Astrocyte of the spinal cord (primary cell): Measurements from ENCODE around the gene PTPRD.

Source experiments
- DNase-seq: peaks from one replicate; pipeline ENCODE4 v3.0.0; 2011; ENCODE audit warnings: low read depth, low spot score
- H3K4me3 ChIP-seq: 2 replicates; pipeline ENCODE4 v1.5.1; 2011; ENCODE audit warnings: low read depth, mild to moderate bottlenecking, low read length, moderate library complexity
- in situ Hi-C: cut with HindIII; loops from 2 replicates; pipeline ENCODE4 v1.10.0; 2017; ENCODE audit warnings: low sequenced_read_pairs
- TF ChIP-seq, protein P1 (sequence below): IDR thresholded peaks from 2 replicates; pipeline ENCODE4 v1.5.1; 2012; ENCODE audit warnings: low read depth, mild to moderate bottlenecking, low read length, inconsistent platforms

PTPRD gene

GRCh38 chr9:8867148-8867547 lies 1745.7 kb downstream of the PTPRD start:
- in situ Hi-C loops, result no loop called here
- TF ChIP-seq, protein P1, sequence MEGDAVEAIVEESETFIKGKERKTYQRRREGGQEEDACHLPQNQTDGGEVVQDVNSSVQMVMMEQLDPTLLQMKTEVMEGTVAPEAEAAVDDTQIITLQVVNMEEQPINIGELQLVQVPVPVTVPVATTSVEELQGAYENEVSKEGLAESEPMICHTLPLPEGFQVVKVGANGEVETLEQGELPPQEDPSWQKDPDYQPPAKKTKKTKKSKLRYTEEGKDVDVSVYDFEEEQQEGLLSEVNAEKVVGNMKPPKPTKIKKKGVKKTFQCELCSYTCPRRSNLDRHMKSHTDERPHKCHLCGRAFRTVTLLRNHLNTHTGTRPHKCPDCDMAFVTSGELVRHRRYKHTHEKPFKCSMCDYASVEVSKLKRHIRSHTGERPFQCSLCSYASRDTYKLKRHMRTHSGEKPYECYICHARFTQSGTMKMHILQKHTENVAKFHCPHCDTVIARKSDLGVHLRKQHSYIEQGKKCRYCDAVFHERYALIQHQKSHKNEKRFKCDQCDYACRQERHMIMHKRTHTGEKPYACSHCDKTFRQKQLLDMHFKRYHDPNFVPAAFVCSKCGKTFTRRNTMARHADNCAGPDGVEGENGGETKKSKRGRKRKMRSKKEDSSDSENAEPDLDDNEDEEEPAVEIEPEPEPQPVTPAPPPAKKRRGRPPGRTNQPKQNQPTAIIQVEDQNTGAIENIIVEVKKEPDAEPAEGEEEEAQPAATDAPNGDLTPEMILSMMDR, result no peak
- H3K4me3 ChIP-seq, result no peak overlapping the region

GRCh38 chr9:8864545-8864896 lies 1748.3 kb downstream of the PTPRD start:
- H3K4me3 ChIP-seq, result no peak overlapping the region
- TF ChIP-seq, protein P1, result no peak
- in situ Hi-C loops, result no loop called here
- DNase-seq, result no peak

More at GRCh38 chr9:8867148-8867547, 1745.7 kb downstream of the PTPRD start:
- no peak for DNase-seq

DNA sequence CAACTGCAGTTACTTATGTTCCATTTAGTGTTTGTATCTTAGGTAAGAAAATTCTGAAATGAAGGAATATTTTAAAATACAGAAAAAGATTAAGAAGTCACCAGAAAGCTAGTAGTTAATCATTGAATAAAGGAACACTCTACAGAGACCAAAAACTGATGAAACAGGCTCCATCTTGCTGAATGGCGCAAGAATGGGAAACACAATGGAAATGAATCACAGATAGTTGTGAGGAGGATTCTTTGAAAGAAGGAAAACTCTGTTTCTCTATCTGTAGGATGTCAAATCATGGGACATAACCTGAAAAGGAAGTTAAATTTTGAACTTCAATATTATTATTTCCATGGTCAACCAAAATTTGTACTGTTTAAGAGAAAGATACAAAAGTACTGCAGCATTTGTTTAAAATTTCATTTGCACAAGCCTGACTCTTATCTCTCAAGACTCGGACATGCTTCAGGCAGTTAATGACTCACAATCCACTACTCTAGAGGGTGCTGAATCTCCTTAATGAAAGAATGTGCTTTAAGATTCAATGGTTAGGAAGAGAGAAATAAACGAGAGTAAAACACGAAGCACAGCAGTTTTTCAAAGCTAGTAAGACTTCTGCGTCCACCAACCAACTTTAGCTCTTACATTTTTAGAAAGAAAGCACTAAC lies 1748.8 kb downstream of the PTPRD start:
- in situ Hi-C loops, result no loop called here
- peak; percentile 59 for DNase-seq
- H3K4me3 ChIP-seq, result no peak overlapping the region
- TF ChIP-seq, protein P1, result no peak

DNA sequence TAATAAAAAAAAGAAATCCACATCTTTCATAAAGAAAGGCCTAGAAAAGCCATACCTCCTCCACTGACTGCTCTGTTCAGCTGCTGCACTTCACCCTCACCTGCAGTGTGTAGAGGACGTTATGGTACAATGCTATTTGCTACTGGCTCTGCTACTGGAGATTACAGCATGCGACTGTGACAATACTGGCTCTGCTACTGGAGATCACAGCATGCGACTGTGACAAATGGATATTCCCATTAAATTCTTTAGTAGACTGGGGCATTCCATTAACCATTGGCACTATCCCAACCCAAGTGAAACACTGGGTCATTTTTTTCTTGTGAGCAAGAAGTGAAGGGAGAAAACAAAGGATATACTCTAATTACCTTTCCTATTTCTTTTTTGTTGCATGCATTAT lies 1749.7 kb downstream of the PTPRD start:
- DNase-seq, result no peak
- TF ChIP-seq, protein P1, result no peak
- in situ Hi-C loops, result no loop called here
- H3K4me3 ChIP-seq, result no peak overlapping the region

GRCh38 chr9:8860925-8861324 lies 1751.9 kb downstream of the PTPRD start:
- no peak overlapping the region for H3K4me3 ChIP-seq
- DNase-seq, result peak; percentile 39
- TF ChIP-seq, protein P1, result no peak
- in situ Hi-C loops, result no loop called here

DNA sequence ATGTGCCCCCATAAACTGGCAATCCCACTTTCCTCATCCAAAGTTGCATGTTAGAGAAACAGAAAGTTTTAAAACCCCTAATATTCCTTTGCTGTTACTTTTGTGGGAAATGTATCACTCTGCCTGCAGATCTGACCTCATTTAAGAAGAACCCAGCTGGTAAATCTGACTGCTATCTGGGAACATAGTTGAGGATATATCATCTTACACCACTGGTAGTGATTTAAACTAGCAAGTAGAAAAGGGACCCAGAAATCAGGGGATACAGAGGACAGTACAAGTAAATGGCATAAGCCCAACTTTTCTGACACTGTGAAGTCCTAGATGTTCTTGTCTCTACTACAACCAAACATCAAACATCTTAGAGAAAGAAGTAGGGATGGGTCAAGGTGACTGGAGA lies 1752.7 kb downstream of the PTPRD start:
- in situ Hi-C loops, result no loop called here
- DNase-seq, result no peak
- no peak overlapping the region for H3K4me3 ChIP-seq
- TF ChIP-seq, protein P1, result no peak
